NB4 (cell line): ENCODE data around the gene KRTAP15-1.

Experiments used
- DNase-seq: peaks from one replicate; pipeline ENCODE4 v3.0.0; 2010; ENCODE audit warnings: low read depth
- H3K4me3 ChIP-seq: one replicate; pipeline ENCODE4 v1.5.1; 2011; ENCODE audit warnings: mild to moderate bottlenecking, low read depth, low read length, moderate library complexity
- CTCF ChIP-seq: IDR thresholded peaks from one replicate; pipeline ENCODE4 v1.5.1; 2012; ENCODE audit warnings: low read depth, low read length
- MAX ChIP-seq: IDR thresholded peaks from 2 replicates; pipeline ENCODE4 v1.6.1; 2011; ENCODE audit warnings: low read depth, low read length
- MYC ChIP-seq: IDR thresholded peaks from 2 replicates; pipeline ENCODE4 v1.6.1; 2011; ENCODE audit warnings: low read depth, low read length
- POLR2A ChIP-seq: IDR thresholded peaks from 2 replicates; pipeline ENCODE4 v1.6.1; 2011; ENCODE audit warnings: mild to moderate bottlenecking; ENCODE audit not compliant: insufficient read length; ENCODE audit errors: extremely low read depth

KRTAP15-1 gene

GRCh38 chr21:30439975-30440374 lies at the start of gene KRTAP15-1:
TSS of gene KRTAP15-1 (plus strand) at chr21:30440275. CDS start at chr21:30440328, 53 bp downstream.
- no peak within 1 kb of the TSS for H3K4me3 ChIP-seq
- TF ChIP-seq POLR2A (no peak), MAX (no peak), MYC (no peak), CTCF (no peak)
- DNase-seq: no peak

GRCh38 chr21:30391492-30392025 lies 48.5 kb upstream of the KRTAP15-1 start:
- TF ChIP-seq MAX (no peak), MYC (no peak), CTCF (no peak)
- no peak overlapping the region for H3K4me3 ChIP-seq
- DNase-seq: no peak

- no peak for TF ChIP-seq CTCF
- TF ChIP-seq POLR2A: no peak
- no peak for TF ChIP-seq MAX
- no peak for TF ChIP-seq MYC
- no peak for DNase-seq
- H3K4me3 ChIP-seq: no peak within 1 kb of the TSS
Observed at GRCh38 chr21:30395731-30396130, 44.3 kb upstream of the KRTAP15-1 start, which contains the start of gene KRTAP13-1. TSS of gene KRTAP13-1 (plus strand) at chr21:30396031. CDS start at chr21:30396087, 56 bp downstream.

GRCh38 chr21:30408782-30409494 lies 31.1 kb upstream of the KRTAP15-1 start:
- peak; percentile 69 for DNase-seq
- H3K4me3 ChIP-seq: no peak overlapping the region
- TF ChIP-seq CTCF: peak; percentile 59
- TF ChIP-seq MAX: no peak

- no peak for DNase-seq
- TF ChIP-seq POLR2A (no peak), MYC (no peak), CTCF (no peak), MAX (no peak)
- no peak overlapping the region for H3K4me3 ChIP-seq
Observed at GRCh38 chr21:30415993-30416392, 24.1 kb upstream of the KRTAP15-1 start.
